Testis (tissue), 5 donors: ENCODE data around the gene RPL11. TPM values are rescaled to one million over a fixed set of nuclear protein-coding genes. Genes with fewer than 3 reads are reported as not detected.

Experiments
- DNase-seq: peaks from one replicate; pipeline ENCODE4 v3.0.0-alpha.2; 2019
- H3K27ac ChIP-seq, 2 donors: fragments of 200-600 bp; sonication (generic); one replicate each; pipeline ENCODE4 v1.5.1; 2019
- H3K27me3 ChIP-seq: fragments of 200-600 bp; sonication (generic); one replicate; pipeline ENCODE4 v1.5.1; 2019
- H3K36me3 ChIP-seq: fragments of 200-600 bp; sonication (generic); one replicate; pipeline ENCODE4 v1.5.1; 2017; ENCODE audit warnings: low read depth; ENCODE audit errors: missing control alignments
- H3K4me1 ChIP-seq: fragments of 200-600 bp; sonication (generic); one replicate; pipeline ENCODE4 v1.5.1; 2019
- H3K4me3 ChIP-seq, 2 donors: fragments of 200-600 bp; sonication (generic); one replicate each; pipeline ENCODE4 v1.5.1; 2017 to 2019
- H3K9me3 ChIP-seq: fragments of 200-600 bp; sonication (generic); one replicate; pipeline ENCODE4 v1.5.1; 2017
- CTCF ChIP-seq, 3 experiments: fragments of 450-650 bp in 2 of 3; fragments of 200-600 bp in 1 of 3; sonication (generic) in 1 of 3; IDR thresholded peaks; one replicate each; pipeline ENCODE4 v1.5.1; 2016 to 2019; ENCODE audit warnings: antibody characterized with exemption in 3 of 3, mild to moderate bottlenecking in 2 of 3, moderate library complexity in 1 of 3
- POLR2A ChIP-seq: fragments of 450-650 bp; IDR thresholded peaks from one replicate; pipeline ENCODE4 v1.6.1; 2017; ENCODE audit warnings: antibody characterized with exemption, mild to moderate bottlenecking, moderate library complexity
- WGBS, 2 donors: methylation state at CpG; one replicate each; pipeline ENCODE4 v1.1.5; 2018; 5-methylcytosine and 5-hydroxymethylcytosine counted together
- intact Hi-C: fragments of 100-400 bp; cut with DNase I; formaldehyde crosslinking; loops from one replicate; pipeline ENCODE4 v1.15.1; 2023; ENCODE audit warnings: low total_unique reads
- long read RNA-seq, 2 donors: transcript quantifications; one replicate each; lab custom pipeline, GENCODE V29; 2026
- polyA plus RNA-seq: library from polyadenylated mRNA; stranded (reverse); fragments of 350-450 nt; fragmentation: Illumina TruSeq; extraction: RNeasy Lipid Tissue Mini Kit (QIAGEN cat#74804); gene quantifications from one replicate; pipeline ENCODE4 v1.2.3, GENCODE V29; 2014; ENCODE audit warnings: low read depth, low replicate concordance; ENCODE audit not compliant: insufficient read depth
- total RNA-seq, 2 donors: library from RNA; depleted of rRNA; stranded (reverse); fragments of >200 nt; gene quantifications; one replicate each; pipeline ENCODE4 v1.2.3, GENCODE V29; 2016

Gene RPL11
- total RNA-seq (100 to 1,000 TPM; 308 to 532 TPM), polyA plus RNA-seq (1,029 TPM)
- long read RNA-seq, donor 1, transcript RPL11-201 (6 exons, 660 nt) = minor isoform, 151 of 2,105 reads
- long read RNA-seq, donor 1, transcript RPL11-206 (6 exons, 1,017 nt) = major isoform, 1,063 of 2,105 reads
- long read RNA-seq, donor 1, transcript RPL11-205 (4 exons, 539 nt) = minor isoform, 11 of 2,105 reads
- long read RNA-seq, donor 1, transcript RPL11-203 (5 exons, 879 nt) = minor isoform, 221 of 2,105 reads
- long read RNA-seq, donor 1, partial matches to known transcripts = 563 of 2,105 reads
- long read RNA-seq, donor 1, other reads (novel, unspliced or antisense) = 95 of 2,105 reads
- long read RNA-seq, donor 2, transcript RPL11-206 (6 exons, 1,017 nt) = major isoform, 522 of 1,419 reads
- long read RNA-seq, donor 2, transcript RPL11-205 (4 exons, 539 nt) = minor isoform, 9 of 1,419 reads
- long read RNA-seq, donor 2, transcript RPL11-201 (6 exons, 660 nt) = minor isoform, 93 of 1,419 reads
- long read RNA-seq, donor 2, transcript RPL11-203 (5 exons, 879 nt) = minor isoform, 120 of 1,419 reads
- long read RNA-seq, donor 2, partial matches to known transcripts = 640 of 1,419 reads
- long read RNA-seq, donor 2, other reads (novel, unspliced or antisense) = 34 of 1,419 reads

- H3K27me3 ChIP-seq = no peaks in the 10 kb centered on the region
- peak within 1 kb of the TSS; percentile 89 to 90 for H3K4me3 ChIP-seq
- TF ChIP-seq CTCF (IDR thresholded peaks at IDR 0.05) (peak; percentile 78 to 92 (median 84)), POLR2A (no peak)
- H3K9me3 ChIP-seq = no peaks in the 10 kb centered on the region
- DNase-seq = peak; percentile 98
- H3K36me3 ChIP-seq = no peaks in the 10 kb centered on the region
- H3K4me1 ChIP-seq = peaks cover 17% of the 10 kb centered on the region
- H3K27ac ChIP-seq = peak within 1 kb of the TSS; percentile 74 to 87
- WGBS, 2 donors = 0 to 1% methylated on average over 31 to 42 of the region's 45 CpGs
- intact Hi-C loops = no loop called here
Observed at GRCh38 chr1:23691499-23692307, at the start of gene RPL11. TSS of gene RPL11 (plus strand) at chr1:23691806. CDS start at chr1:23691824, 18 bp downstream.

DNA sequence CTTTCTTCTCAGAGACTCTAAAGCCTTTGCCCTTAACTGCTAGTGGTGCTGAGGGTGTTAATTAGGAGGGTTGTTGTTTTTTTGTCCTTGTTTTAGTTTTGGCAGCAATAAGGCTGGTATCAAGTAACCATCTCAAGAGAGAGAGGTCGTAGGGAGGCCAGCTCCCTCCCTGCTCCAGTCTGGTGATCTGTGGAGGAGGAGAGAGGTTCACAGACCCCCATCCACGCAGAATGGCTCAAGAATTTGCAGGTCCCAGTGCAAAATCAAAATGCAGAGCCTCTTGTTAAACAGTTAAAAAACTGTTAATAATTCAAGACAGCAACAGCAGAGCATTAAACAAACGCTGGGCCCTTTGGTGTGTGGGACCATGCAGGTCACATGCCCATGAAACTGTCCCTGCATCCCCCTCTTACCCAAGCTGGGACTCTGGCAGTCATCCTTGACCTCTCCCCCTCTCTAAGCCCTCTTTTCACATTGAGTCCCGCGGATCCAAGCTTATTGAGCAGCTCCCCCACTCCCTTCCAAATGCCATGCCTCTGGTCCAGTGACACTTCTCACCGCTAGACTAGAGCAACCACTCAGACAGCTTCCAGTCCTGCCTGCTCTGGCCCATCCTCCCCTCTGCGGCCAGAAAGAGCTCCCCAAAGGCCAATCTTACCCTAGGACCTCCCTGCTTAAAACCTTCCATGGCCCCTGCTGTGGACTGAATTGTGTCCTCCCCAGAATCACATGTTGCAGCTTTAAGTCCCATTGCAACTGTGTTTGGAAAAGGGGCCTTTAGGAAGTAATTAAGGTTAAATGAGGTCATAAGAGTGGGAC lies 47.7 kb upstream of the RPL11 start:
- H3K36me3 ChIP-seq = no peaks in the 10 kb centered on the region
- intact Hi-C loops = no loop called here
- H3K27ac ChIP-seq = no peak overlapping the region
- no peak for TF ChIP-seq POLR2A
- no peak for TF ChIP-seq CTCF (IDR thresholded peaks at IDR 0.05)
- no peak for DNase-seq
- no peaks in the 10 kb centered on the region for H3K27me3 ChIP-seq
- no peak overlapping the region for H3K4me3 ChIP-seq
- H3K4me1 ChIP-seq = peaks cover 7% of the 10 kb centered on the region
- no peaks in the 10 kb centered on the region for H3K9me3 ChIP-seq
- WGBS, 2 donors = 48 to 64% methylated on average over 7 of the region's 7 CpGs

DNA sequence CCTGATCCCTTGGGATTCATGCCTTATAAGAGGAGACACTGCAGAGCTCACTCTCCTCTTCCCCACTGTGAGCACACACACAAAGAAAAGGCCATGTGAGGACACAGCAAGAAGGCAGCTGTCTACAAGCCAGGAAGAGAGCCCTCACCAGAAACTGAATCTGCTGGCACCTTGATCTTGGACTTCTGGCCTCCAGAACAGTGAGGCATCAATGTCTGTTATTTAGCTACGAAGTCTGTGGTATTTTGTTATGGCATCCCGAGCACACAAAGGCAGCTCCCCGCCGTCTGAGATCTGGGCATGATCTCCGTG lies 47.1 kb upstream of the RPL11 start:
- Histone ChIP-seq H3K9me3 (no peaks in the 10 kb centered on the region), H3K4me3 (no peak overlapping the region), H3K4me1 (peaks cover 1% of the 10 kb centered on the region), H3K27me3 (no peaks in the 10 kb centered on the region), H3K27ac (no peak overlapping the region), H3K36me3 (no peaks in the 10 kb centered on the region)
- intact Hi-C loops = no loop called here
- DNase-seq = no peak
- whole genome bisulfite sequencing, 2 donors = 94 to 99% methylated on average over 5 of the region's 5 CpGs
- no peak for TF ChIP-seq CTCF (IDR thresholded peaks at IDR 0.05)
- no peak for TF ChIP-seq POLR2A

DNA sequence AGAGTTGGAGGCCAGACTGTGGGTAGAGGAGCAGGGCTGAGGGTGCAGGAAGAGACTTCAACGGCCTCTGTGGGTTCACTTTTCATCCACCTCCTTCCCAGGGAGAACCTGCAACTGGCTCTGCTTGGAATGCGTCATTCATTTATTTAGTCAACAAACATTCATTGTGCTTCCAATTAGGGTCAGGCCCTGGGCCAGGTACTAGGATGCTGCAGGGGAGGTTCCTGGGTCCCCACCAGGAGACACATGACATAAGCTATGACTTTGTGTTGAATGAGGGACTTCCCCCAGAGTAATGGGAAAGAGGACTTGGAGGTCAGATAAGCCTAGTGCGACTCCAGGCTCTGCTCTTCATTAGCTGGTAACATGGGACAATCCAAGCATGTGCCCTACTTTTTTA lies 46.3 kb upstream of the RPL11 start:
- DNase-seq = no peak
- H3K4me3 ChIP-seq = no peak overlapping the region
- H3K4me1 ChIP-seq = no peaks in the 10 kb centered on the region
- no peaks in the 10 kb centered on the region for H3K27me3 ChIP-seq
- no peaks in the 10 kb centered on the region for H3K9me3 ChIP-seq
- H3K27ac ChIP-seq = no peak overlapping the region
- WGBS, 2 donors = 86 to 90% methylated on average over 3 of the region's 3 CpGs
- intact Hi-C loops = no loop called here
- H3K36me3 ChIP-seq = no peaks in the 10 kb centered on the region
- TF ChIP-seq CTCF (IDR thresholded peaks at IDR 0.05) (no peak), POLR2A (no peak)
